Peyer's patch (tissue), 4 donors: ENCODE data around the gene ZMYND15. TPM values are rescaled to one million over a fixed set of nuclear protein-coding genes. Genes with fewer than 3 reads are reported as not detected.

Experiments
- DNase-seq, 3 donors: peaks; one replicate each; pipeline ENCODE4 v3.0.0-alpha.2; 2017 to 2019
- H3K27ac ChIP-seq, 4 donors: fragments of 200-600 bp; sonication (generic); one replicate each; pipeline ENCODE4 v1.5.1; 2016 to 2019
- H3K27me3 ChIP-seq, 2 donors: fragments of 200-600 bp; sonication (generic); one replicate each; pipeline ENCODE4 v1.5.1; 2019
- H3K36me3 ChIP-seq, 3 donors: fragments of 200-600 bp; sonication (generic); one replicate each; pipeline ENCODE4 v1.5.1; 2016 to 2019
- H3K4me1 ChIP-seq, 4 donors: fragments of 200-600 bp; sonication (generic); one replicate each; pipeline ENCODE4 v1.5.1; 2016 to 2019
- H3K4me3 ChIP-seq, 4 donors: fragments of 200-600 bp; sonication (generic); 1 replicate in 3 of 4; 2 replicates in 1 of 4; pipeline ENCODE4 v1.5.1; 2016 to 2019; ENCODE audit warnings: mild to moderate bottlenecking in 1 of 4
- H3K9me3 ChIP-seq, 4 donors: fragments of 200-600 bp; sonication (generic); one replicate each; pipeline ENCODE4 v1.5.1; 2016 to 2019; ENCODE audit warnings: mild to moderate bottlenecking in 1 of 4
- POLR2A ChIP-seq, 2 donors: fragments of 450-650 bp; IDR thresholded peaks; one replicate each; pipeline ENCODE4 v1.5.1; 2017; ENCODE audit warnings: antibody characterized with exemption in 2 of 2, mild to moderate bottlenecking in 2 of 2, moderate library complexity in 2 of 2
- total RNA-seq, 4 donors: library from RNA; depleted of rRNA; stranded (reverse); fragments of >200 nt; gene quantifications; one replicate each; pipeline ENCODE4 v1.1.0, GENCODE V29; 2016
- TF ChIP-seq, protein P1 (sequence below), 6 experiments: fragments of 450-650 bp in 4 of 6; fragments of 200-600 bp in 2 of 6; sonication (generic) in 1 of 6; IDR thresholded peaks; one replicate each; pipeline ENCODE4 v1.5.1; 2017 to 2019; ENCODE audit warnings: antibody characterized with exemption in 6 of 6, mild to moderate bottlenecking in 3 of 6, moderate library complexity in 1 of 6

The ZMYND15 gene
- total RNA-seq, 4 donors from 2014 or later, result 2.1 to 5.6 (median 4.0) TPM; not detected in 1

DNA sequence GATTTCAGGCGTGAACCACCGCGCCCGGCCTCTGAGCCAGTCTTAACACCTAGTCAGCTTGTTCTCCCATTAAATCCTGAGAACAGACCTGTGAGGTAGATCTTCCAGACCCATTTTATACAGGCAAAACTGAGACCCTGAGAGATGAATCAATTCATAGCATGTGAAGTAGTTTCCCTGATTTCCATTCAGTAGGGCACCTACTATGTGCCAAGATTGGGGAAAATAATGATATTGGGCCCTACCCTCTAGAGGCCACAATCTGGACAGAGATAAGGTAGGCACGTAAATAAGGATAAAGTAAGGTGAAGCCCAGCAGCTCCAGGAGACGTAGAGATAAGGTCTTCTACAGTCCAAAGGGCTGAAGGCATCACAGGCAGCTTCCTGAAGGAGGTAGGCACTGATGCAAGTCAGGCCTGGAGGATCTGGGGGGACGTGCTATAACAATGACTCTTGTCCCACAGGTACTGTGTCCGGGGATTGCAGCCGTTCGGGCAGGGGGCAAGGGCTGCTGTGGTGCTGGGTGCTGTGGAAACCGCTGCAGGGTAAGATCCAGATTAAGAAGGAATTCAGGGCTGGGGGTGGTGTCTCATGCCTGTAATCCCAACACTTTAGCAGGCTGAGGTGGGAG lies 40.8 kb downstream of the ZMYND15 start:
- no peak for DNase-seq
- no peaks in the 10 kb centered on the region for H3K9me3 ChIP-seq
- no peak overlapping the region for H3K27ac ChIP-seq
- no peak overlapping the region for H3K4me3 ChIP-seq
- peaks cover 0 to 4% (median 0%) of the 10 kb centered on the region in 4 donors for H3K4me1 ChIP-seq
- H3K36me3 ChIP-seq, result no peaks in the 10 kb centered on the region
- TF ChIP-seq POLR2A (IDR thresholded peaks at IDR 0.05), result no peak
- TF ChIP-seq, protein P1, sequence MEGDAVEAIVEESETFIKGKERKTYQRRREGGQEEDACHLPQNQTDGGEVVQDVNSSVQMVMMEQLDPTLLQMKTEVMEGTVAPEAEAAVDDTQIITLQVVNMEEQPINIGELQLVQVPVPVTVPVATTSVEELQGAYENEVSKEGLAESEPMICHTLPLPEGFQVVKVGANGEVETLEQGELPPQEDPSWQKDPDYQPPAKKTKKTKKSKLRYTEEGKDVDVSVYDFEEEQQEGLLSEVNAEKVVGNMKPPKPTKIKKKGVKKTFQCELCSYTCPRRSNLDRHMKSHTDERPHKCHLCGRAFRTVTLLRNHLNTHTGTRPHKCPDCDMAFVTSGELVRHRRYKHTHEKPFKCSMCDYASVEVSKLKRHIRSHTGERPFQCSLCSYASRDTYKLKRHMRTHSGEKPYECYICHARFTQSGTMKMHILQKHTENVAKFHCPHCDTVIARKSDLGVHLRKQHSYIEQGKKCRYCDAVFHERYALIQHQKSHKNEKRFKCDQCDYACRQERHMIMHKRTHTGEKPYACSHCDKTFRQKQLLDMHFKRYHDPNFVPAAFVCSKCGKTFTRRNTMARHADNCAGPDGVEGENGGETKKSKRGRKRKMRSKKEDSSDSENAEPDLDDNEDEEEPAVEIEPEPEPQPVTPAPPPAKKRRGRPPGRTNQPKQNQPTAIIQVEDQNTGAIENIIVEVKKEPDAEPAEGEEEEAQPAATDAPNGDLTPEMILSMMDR (IDR thresholded peaks at IDR 0.05), result no peak
- H3K27me3 ChIP-seq, result no peaks in the 10 kb centered on the region

DNA sequence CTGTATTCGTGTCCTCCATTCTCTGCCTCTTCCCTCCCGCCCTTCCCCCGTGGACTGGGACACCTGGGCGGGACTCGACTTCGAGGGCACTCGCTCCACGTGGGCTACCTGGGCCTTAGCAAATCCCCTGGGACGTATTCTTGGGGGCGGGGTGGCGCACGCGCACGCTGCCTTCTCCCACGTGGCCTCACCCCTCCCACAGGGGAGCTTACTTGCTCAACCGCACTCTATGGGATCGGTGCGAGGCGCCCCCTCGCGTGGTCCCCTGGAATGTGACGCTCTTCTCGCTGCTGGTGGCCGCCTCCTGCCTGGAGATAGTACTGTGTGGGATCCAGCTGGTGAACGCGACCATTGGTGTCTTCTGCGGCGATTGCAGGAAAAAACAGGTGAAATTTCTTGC lies 43.0 kb downstream of the ZMYND15 start:
- Histone ChIP-seq H3K4me3 (no peak overlapping the region), H3K27me3 (no peaks in the 10 kb centered on the region), H3K4me1 (peaks cover 0 to 25% (median 0%) of the 10 kb centered on the region in 4 donors), H3K36me3 (no peaks in the 10 kb centered on the region), H3K9me3 (no peaks in the 10 kb centered on the region), H3K27ac (no peak overlapping the region)
- no peak for TF ChIP-seq POLR2A (IDR thresholded peaks at IDR 0.05)
- TF ChIP-seq, protein P1 (IDR thresholded peaks at IDR 0.05), result no peak
- no peak for DNase-seq

- no peaks in the 10 kb centered on the region for H3K27me3 ChIP-seq
Observed at GRCh38 chr17:4785311-4786105, 45.9 kb downstream of the ZMYND15 start.

DNA sequence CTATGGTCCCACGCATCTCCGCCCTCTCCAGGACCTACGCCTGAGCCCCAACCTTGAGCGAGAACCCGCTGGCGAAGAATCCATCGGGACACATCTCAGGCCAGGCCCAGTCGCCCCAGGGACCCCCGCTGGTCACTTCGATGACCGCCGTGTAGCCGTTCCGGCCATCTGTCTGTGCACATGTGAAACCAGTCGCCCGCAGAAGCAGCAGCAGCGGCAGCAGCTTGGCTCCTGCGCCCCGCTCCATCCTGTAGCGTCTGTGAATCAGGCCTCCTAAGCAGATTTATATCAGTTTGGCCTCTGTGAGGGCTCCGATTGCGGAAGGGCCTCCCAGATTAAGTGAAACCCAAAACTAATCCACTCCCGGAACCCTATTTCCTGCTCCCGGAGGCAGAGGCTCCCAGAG lies 46.5 kb downstream of the ZMYND15 start, which contains the start of gene VMO1:
VMO1 (minus strand) TSS at position 259 of the 406 bp plus-strand sequence; CDS start at position 247, 12 bp downstream.
- Histone ChIP-seq H3K9me3 (no peaks in the 10 kb centered on the region), H3K4me3 (peak within 1 kb of the TSS in 3 of 4 donors; percentile 6 to 25 (median 23)), H3K27ac (no peak within 1 kb of the TSS), H3K4me1 (peaks cover 0 to 40% (median 7%) of the 10 kb centered on the region in 4 donors), H3K36me3 (no peaks in the 10 kb centered on the region), H3K27me3 (no peaks in the 10 kb centered on the region)
- DNase-seq, result no peak
- TF ChIP-seq, protein P1 (IDR thresholded peaks at IDR 0.05), result no peak
- TF ChIP-seq POLR2A (IDR thresholded peaks at IDR 0.05), result no peak

More at GRCh38 chr17:4785311-4786105, 45.9 kb downstream of the ZMYND15 start:
- H3K27ac ChIP-seq, result no peak overlapping the region
- TF ChIP-seq POLR2A (IDR thresholded peaks at IDR 0.05), result no peak
- TF ChIP-seq, protein P1 (IDR thresholded peaks at IDR 0.05), result no peak
- no peaks in the 10 kb centered on the region for H3K9me3 ChIP-seq
- no peaks in the 10 kb centered on the region for H3K36me3 ChIP-seq
- peak overlapping the region in 3 of 4 donors; percentile 6 to 25 (median 23) for H3K4me3 ChIP-seq
- DNase-seq, result no peak
- peaks cover 0 to 40% (median 7%) of the 10 kb centered on the region in 4 donors for H3K4me1 ChIP-seq

- no peak for DNase-seq
- Histone ChIP-seq H3K27me3 (no peaks in the 10 kb centered on the region), H3K4me3 (peak overlapping the region in 2 of 4 donors; percentile 23 to 25), H3K9me3 (no peaks in the 10 kb centered on the region), H3K4me1 (peaks cover 0 to 40% (median 7%) of the 10 kb centered on the region in 4 donors), H3K27ac (no peak overlapping the region), H3K36me3 (no peaks in the 10 kb centered on the region)
- no peak for TF ChIP-seq POLR2A (IDR thresholded peaks at IDR 0.05)
- TF ChIP-seq, protein P1 (IDR thresholded peaks at IDR 0.05), result no peak
Observed at GRCh38 chr17:4786516-4786915, 46.9 kb downstream of the ZMYND15 start.
